Measurements from ENCODE around the gene CDH18. TPM values are rescaled to one million over a fixed set of nuclear protein-coding genes. Genes with fewer than 3 reads are reported as not detected.

CDH18 gene
- total RNA-seq, 1 experiment from 2014 or later: 7.0 TPM

DNA sequence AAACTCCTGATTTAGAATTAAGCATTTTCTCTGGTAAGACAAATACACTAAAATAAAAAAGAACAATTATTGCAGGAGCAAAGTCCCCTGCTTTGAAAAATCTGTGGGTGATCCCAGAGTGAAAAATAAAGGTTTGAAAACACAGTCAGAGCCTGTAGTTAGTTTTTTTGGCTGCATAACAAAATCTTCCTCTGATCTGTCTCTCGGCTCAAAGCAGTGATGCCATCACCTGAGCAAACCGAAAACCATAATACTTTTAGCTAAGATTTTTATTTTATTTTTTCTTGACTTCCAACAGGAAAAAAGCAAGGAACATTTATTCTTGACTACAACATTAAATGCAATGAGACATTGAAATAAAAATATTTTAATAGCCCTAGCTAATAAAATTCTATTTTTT is 1.2 kb downstream of the CDH18 start:
- TF ChIP-seq, protein P1, sequence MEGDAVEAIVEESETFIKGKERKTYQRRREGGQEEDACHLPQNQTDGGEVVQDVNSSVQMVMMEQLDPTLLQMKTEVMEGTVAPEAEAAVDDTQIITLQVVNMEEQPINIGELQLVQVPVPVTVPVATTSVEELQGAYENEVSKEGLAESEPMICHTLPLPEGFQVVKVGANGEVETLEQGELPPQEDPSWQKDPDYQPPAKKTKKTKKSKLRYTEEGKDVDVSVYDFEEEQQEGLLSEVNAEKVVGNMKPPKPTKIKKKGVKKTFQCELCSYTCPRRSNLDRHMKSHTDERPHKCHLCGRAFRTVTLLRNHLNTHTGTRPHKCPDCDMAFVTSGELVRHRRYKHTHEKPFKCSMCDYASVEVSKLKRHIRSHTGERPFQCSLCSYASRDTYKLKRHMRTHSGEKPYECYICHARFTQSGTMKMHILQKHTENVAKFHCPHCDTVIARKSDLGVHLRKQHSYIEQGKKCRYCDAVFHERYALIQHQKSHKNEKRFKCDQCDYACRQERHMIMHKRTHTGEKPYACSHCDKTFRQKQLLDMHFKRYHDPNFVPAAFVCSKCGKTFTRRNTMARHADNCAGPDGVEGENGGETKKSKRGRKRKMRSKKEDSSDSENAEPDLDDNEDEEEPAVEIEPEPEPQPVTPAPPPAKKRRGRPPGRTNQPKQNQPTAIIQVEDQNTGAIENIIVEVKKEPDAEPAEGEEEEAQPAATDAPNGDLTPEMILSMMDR (IDR thresholded peaks at IDR 0.05): no peak
- TF ChIP-seq POLR2AphosphoS5 (IDR thresholded peaks at IDR 0.05; ENCODE audit: low read depth, low read length) (no peak), SIN3A (IDR thresholded peaks at IDR 0.05; ENCODE audit: borderline replicate concordance, insufficient read depth, low read depth, low read length) (no peak), TCF7L2 (IDR thresholded peaks at IDR 0.05; ENCODE audit: low read depth, low read length) (no peak)
- TF ChIP-seq, protein P2, sequence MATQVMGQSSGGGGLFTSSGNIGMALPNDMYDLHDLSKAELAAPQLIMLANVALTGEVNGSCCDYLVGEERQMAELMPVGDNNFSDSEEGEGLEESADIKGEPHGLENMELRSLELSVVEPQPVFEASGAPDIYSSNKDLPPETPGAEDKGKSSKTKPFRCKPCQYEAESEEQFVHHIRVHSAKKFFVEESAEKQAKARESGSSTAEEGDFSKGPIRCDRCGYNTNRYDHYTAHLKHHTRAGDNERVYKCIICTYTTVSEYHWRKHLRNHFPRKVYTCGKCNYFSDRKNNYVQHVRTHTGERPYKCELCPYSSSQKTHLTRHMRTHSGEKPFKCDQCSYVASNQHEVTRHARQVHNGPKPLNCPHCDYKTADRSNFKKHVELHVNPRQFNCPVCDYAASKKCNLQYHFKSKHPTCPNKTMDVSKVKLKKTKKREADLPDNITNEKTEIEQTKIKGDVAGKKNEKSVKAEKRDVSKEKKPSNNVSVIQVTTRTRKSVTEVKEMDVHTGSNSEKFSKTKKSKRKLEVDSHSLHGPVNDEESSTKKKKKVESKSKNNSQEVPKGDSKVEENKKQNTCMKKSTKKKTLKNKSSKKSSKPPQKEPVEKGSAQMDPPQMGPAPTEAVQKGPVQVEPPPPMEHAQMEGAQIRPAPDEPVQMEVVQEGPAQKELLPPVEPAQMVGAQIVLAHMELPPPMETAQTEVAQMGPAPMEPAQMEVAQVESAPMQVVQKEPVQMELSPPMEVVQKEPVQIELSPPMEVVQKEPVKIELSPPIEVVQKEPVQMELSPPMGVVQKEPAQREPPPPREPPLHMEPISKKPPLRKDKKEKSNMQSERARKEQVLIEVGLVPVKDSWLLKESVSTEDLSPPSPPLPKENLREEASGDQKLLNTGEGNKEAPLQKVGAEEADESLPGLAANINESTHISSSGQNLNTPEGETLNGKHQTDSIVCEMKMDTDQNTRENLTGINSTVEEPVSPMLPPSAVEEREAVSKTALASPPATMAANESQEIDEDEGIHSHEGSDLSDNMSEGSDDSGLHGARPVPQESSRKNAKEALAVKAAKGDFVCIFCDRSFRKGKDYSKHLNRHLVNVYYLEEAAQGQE (IDR thresholded peaks at IDR 0.05; ENCODE audit: insufficient read depth in 1 of 2, low read depth in 2 of 2, low read length in 1 of 2): no peak
- in situ Hi-C loops (cut with HindIII; ENCODE audit: low pct_unique_long_range_greater_than_20kb, low sequenced_read_pairs): no loop called here
- no peak for ATAC-seq
- H3K4me3 ChIP-seq (ENCODE audit: low read depth in 2 of 2, low read length in 2 of 2): no peak overlapping the region
- intact Hi-C loops (cut with micrococcal nuclease; ENCODE audit: unreplicated experiment): no loop called here
- H3K36me3 ChIP-seq (ENCODE audit: control insufficient read depth, insufficient read depth, low read length): no peaks in the 10 kb centered on the region
- H3K27me3 ChIP-seq (ENCODE audit: control insufficient read depth, insufficient read depth, low read length): no peaks in the 10 kb centered on the region
- 0 out of 2 replicates have a peak, but pooled peaks cover 6% of the 10 kb centered on the region for H3K4me1 ChIP-seq (ENCODE audit: control insufficient read depth, insufficient read depth, low read length)
- no peak for DNase-seq (ENCODE audit: low read depth, low spot score)
- H3K27ac ChIP-seq (ENCODE audit: low read length): no peak overlapping the region
- POLR2A ChIA-PET: interaction anchor here (0.6 to 0.7 kb wide), 2 partner anchors 12 to 72 kb away, joined by 5 read pairs; no protein-coding TSS in a partner anchor
- no peaks in the 10 kb centered on the region for H3K9me3 ChIP-seq (ENCODE audit: control insufficient read depth, insufficient read depth, low read depth, low read length)
- CTCF ChIA-PET: interaction anchor here (0.6 kb wide), 1 partner anchor 34 kb away, joined by 3 read pairs; no protein-coding TSS in a partner anchor
- no TSS peak for BruUV-seq (replicated peaks)

DNA sequence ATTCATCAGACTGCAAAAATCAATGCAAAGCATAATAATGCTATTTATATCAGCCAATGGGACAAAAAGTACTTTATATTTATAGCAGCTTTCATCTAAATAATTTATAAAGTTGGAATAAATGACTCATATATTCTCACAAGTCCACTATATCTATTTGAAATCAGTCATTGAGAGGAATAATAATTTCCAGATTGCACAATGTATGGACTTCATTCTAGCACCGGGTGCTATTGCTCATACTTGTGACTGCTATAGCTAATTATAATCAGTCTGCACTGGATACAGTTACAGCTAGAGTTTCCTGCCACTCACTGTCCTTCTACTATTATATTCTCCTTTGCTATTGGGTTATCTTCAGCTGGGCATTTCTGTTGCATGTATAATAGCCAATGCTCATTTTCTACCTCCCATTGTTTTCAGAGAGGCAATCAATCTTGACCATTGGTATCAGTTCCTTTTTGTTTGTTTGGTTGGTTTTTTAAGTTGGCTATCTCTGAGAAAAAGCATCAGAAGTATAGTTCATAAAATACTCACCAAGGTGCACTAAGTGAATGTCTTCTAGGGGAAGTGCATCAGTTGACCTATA is 1.9 kb downstream of the CDH18 start:
- 0 out of 2 replicates have a peak, but pooled peaks cover 6% of the 10 kb centered on the region for H3K4me1 ChIP-seq (ENCODE audit: control insufficient read depth, insufficient read depth, low read length)
- H3K27ac ChIP-seq (ENCODE audit: low read length): no peak overlapping the region
- no peaks in the 10 kb centered on the region for H3K36me3 ChIP-seq (ENCODE audit: control insufficient read depth, insufficient read depth, low read length)
- H3K27me3 ChIP-seq (ENCODE audit: control insufficient read depth, insufficient read depth, low read length): no peaks in the 10 kb centered on the region
- H3K9me3 ChIP-seq (ENCODE audit: control insufficient read depth, insufficient read depth, low read depth, low read length): no peaks in the 10 kb centered on the region
- DNase-seq (ENCODE audit: low read depth, low spot score): no peak
- TF ChIP-seq, protein P1 (IDR thresholded peaks at IDR 0.05): no peak
- TF ChIP-seq, protein P2 (IDR thresholded peaks at IDR 0.05; ENCODE audit: insufficient read depth in 1 of 2, low read depth in 2 of 2, low read length in 1 of 2): no peak
- TF ChIP-seq TCF7L2 (IDR thresholded peaks at IDR 0.05; ENCODE audit: low read depth, low read length) (no peak), SIN3A (IDR thresholded peaks at IDR 0.05; ENCODE audit: borderline replicate concordance, insufficient read depth, low read depth, low read length) (no peak), POLR2AphosphoS5 (IDR thresholded peaks at IDR 0.05; ENCODE audit: low read depth, low read length) (no peak)
- no peak for ATAC-seq
- in situ Hi-C loops (cut with HindIII; ENCODE audit: low pct_unique_long_range_greater_than_20kb, low sequenced_read_pairs): no loop called here
- ChIA-PET POLR2A (no interaction called here), CTCF (no interaction called here)
- intact Hi-C loops (cut with micrococcal nuclease; ENCODE audit: unreplicated experiment): no loop called here
- no TSS peak for BruUV-seq (replicated peaks)
- no peak overlapping the region for H3K4me3 ChIP-seq (ENCODE audit: low read depth in 2 of 2, low read length in 2 of 2)

Data from Panc1 (cell line).